Mononuclear cell (primary cell): ENCODE measurements around the gene TCEAL4. TPM values are rescaled to one million over a fixed set of nuclear protein-coding genes. Genes with fewer than 3 reads are reported as not detected.

Experiments
- H3K27me3 ChIP-seq: 2 replicates; pipeline ENCODE4 v1.6.0; 2011; ENCODE audit warnings: low read length, control low read depth; ENCODE audit not compliant: insufficient read depth
- H3K4me1 ChIP-seq: 2 replicates; pipeline ENCODE4 v1.5.1; 2011; ENCODE audit warnings: mild to moderate bottlenecking, low read length, control low read depth; ENCODE audit not compliant: insufficient read depth
- H3K4me3 ChIP-seq: 2 replicates; pipeline ENCODE4 v1.5.1; 2011; ENCODE audit warnings: mild to moderate bottlenecking, low read length, moderate library complexity
- H3K9me3 ChIP-seq: 2 replicates; pipeline ENCODE4 v1.5.1; 2011; ENCODE audit warnings: low read depth, mild to moderate bottlenecking, control low read depth, low read length
- total RNA-seq: library from RNA; depleted of rRNA; stranded (reverse); fragments of >200 nt; gene quantifications from one replicate; pipeline ENCODE4 v1.2.3, GENCODE V29; 2012

TCEAL4 gene
- total RNA-seq = 3.7 TPM

DNA sequence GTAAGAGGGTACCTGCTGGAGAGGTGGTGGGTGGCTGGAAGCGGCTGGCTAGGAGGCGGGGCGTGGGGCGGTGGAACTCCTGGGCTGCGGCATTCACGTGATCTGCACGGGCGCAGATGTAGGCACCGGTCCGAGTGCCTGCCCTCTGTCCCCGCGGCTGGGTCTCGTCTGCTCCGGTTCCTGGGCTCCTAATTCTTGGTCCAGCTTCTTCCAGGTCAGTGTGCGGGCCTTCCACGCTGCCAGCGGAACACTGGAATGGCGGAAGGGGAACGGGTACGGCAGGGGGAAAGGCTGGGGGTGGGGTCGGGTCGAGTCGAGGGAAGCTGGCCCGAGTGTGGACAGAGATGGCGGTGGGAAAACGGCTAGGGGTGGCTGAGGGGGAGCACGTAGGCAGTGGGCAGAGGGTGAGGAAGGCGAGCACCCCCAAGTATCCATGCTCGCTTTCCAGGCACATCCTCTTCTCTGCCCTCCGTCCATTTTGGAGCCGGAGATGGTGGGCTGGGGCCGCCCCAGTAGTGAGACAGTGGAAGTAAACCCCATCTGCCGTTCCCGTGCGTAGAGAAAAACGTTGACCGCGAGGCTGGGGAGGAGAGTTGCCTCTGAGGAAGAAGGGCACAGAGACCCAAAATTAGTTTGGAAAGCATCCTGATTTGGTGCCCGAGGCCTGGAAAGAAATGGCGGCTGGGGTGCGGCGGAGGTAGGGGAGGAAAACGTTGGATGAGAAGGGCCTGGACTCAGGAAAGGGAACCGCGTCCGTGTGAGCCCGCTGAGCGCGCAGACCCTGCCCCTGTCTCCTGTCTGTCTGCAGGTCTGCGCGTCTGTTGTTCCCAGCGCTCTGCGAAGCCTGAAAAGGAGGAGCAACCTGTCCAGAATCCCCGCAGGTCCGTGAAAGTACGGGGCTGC, at the start of gene TCEAL4:
Gene TCEAL4 (plus strand): TSS at position 105 of the 903 bp plus-strand sequence. CDS start 1,161 bp downstream, outside the sequence.
- H3K4me1 ChIP-seq = no peaks in the 10 kb centered on the region
- peak within 1 kb of the TSS; percentile 46 for H3K4me3 ChIP-seq
- H3K9me3 ChIP-seq = no peaks in the 10 kb centered on the region
- H3K27me3 ChIP-seq = no peaks in the 10 kb centered on the region

DNA sequence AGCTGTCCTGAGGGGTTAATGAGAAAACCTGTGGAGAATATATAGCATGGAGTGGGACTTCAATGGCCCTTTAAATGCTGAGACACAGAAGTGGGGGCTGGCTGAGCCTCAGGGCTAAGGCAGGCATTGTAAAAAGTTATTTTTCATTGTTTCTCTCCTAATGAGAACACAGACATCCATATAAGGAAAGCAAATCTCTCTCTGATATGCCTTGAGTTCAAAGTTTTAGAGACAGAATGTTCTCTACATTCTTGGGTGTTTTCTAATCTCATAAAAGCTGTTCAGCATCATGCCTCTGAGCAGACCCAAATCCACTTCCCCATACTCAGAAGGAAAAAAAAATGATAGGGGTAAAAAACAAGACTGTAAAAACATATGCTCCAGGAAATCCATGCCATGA, 49.2 kb upstream of the TCEAL4 start:
- no peaks in the 10 kb centered on the region for H3K9me3 ChIP-seq
- no peaks in the 10 kb centered on the region for H3K27me3 ChIP-seq
- H3K4me1 ChIP-seq = peaks cover 3% of the 10 kb centered on the region
- H3K4me3 ChIP-seq = no peak overlapping the region

DNA sequence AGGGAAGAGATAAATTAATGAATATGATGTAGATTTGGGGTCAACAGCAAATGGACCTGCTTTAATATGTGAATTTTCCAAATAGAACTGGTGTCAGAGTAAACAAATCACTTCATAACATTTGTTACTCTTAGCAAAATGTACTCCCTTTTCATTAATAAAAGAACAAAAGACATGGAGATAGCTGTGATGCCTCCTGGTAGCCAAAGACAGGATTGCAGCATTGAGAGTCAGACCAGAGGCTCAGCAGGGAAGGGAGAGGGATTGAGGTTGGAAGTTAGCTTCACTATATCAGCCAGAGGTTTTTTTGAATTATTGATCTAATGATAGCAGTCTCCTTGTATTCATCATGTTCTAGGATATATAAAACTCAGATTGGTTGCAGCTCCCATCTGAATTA, 48.6 kb upstream of the TCEAL4 start:
- no peaks in the 10 kb centered on the region for H3K9me3 ChIP-seq
- H3K4me1 ChIP-seq = peaks cover 3% of the 10 kb centered on the region
- H3K27me3 ChIP-seq = no peaks in the 10 kb centered on the region
- H3K4me3 ChIP-seq = no peak overlapping the region

DNA sequence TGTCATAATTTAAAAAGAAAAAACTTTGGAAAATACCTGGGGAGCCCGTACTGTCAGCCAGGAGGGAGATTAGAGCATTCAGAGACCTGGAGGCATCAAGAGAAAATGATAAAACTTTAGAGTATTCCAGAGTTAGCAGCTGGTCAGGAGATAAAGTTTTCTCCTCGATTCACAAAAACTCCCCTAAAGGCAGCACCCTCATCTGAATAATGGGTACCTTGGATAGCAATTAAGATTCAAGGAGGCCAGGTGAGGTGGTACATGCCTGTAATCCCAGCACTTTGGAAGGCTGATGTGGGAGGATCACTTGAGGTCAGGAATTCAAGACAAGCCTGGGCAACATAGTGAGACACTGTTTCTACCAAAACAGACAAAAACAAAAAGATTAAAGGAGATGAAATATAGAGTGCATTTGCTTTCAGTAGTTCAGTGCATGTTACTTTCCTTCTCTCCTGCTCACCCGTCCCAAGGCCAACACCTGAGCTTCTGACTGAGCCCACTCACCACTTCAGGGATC, 47.4 kb upstream of the TCEAL4 start:
- H3K27me3 ChIP-seq = no peaks in the 10 kb centered on the region
- H3K4me1 ChIP-seq = peaks cover 3% of the 10 kb centered on the region
- no peaks in the 10 kb centered on the region for H3K9me3 ChIP-seq
- no peak overlapping the region for H3K4me3 ChIP-seq

DNA sequence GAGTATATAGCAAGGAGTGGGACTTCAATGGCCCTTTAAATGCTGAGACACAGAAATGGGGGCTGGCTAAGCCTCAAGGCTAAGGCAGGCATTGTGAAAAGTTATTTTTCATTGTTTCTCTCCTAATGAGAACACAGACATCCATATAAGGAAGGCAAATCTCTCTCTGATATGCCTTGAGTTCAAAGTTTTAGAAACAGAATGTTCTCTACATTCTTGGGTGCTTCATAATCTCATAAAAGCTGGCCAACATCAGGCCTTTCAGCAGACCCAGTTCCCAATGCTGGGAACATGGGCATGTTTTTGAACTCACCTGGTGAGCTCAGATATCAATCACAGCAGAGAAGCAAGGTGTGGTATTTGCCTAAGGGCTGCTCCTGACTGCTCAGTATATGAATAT, 46.6 kb upstream of the TCEAL4 start:
- H3K27me3 ChIP-seq = no peaks in the 10 kb centered on the region
- no peak overlapping the region for H3K4me3 ChIP-seq
- peaks cover 2% of the 10 kb centered on the region for H3K4me1 ChIP-seq
- H3K9me3 ChIP-seq = no peaks in the 10 kb centered on the region

DNA sequence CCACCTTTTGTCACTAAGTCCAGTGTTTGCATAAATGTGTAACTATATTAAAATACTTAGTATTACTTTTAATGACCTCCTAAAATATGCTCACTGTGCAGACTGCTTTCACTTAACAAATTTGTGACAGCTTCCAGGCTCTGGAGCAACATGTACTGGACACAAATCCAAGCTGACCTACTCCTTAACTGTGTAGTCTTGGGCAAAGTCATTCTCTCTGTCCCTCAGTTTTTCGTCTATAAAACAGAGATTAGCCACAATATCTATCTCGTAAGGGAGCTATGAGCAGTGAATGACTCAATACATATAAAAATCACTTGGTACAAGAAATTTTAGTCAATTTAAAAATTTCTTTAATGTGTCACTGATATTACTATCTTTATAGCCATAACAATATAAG, 45.6 kb upstream of the TCEAL4 start:
- no peaks in the 10 kb centered on the region for H3K4me1 ChIP-seq
- no peaks in the 10 kb centered on the region for H3K9me3 ChIP-seq
- H3K27me3 ChIP-seq = no peaks in the 10 kb centered on the region
- H3K4me3 ChIP-seq = no peak overlapping the region

DNA sequence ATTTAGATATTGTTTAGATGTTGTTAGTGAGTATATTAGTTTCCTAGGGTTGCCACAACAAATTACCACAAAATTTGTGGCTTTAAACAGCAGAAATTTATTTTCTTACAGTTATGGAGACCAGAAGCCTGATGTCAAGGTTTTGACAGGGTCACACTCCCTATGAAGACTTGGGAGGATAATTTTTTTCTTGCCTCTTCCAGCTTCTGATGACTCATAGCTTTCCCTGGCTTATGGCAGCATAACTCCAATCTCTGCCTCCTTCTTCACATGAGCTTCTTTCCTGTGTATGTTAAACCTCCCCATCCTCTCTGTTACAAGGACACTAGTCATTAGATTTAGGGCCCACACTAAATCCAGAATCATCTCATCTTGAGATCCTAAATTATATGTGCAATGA, 45.2 kb upstream of the TCEAL4 start:
- Histone ChIP-seq H3K4me3 (no peak overlapping the region), H3K9me3 (no peaks in the 10 kb centered on the region), H3K4me1 (no peaks in the 10 kb centered on the region), H3K27me3 (no peaks in the 10 kb centered on the region)

DNA sequence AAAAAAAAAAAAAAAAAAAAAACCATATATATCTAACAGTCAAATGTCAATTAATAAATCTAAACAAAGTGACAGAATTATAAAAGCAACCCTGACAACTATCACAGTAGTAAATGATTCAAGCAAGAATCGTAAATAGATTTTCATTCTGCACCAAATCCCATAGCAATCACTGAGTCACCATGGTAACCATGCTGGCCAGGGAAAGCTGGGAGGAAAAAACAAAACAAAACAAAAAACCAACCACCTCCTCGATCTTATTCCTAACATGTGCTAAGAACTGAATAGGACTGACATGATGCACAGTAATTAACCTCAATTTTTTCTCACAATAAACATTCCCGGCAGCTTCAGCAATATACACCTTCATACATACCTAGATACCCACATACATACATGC, 35.4 kb upstream of the TCEAL4 start:
- Histone ChIP-seq H3K4me1 (peaks cover under 1% of the 10 kb centered on the region), H3K9me3 (no peaks in the 10 kb centered on the region)

DNA sequence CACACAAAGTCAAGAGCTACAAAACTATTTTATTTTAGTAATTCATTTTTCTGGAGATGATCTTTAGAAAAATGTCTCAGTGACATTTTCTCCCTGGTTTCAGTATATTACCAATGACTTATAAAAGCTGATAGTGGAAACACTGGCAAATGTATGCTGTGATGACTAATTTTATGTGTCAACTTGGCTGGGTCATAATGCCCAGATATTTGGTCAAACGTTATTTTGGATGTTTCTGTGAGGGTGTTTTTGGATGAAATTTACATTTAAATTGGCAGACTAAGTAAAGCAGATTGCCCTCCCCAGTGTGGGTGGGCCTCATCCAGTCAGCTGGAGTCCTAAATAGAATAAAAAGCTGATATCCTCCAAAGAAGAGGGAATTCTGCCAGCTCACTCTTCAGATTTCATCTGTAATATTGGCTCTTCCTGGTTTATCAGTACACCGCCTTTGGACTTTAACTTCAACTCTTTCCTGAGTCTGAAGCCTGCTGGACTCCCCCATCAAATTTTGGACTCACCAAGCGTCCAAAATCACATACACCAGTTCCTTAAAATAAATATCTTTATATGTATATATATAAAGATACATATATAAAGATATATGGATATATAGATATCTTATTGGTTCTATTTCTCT, 34.8 kb upstream of the TCEAL4 start:
- peaks cover 4% of the 10 kb centered on the region for H3K4me1 ChIP-seq
- H3K4me3 ChIP-seq = no peak overlapping the region
- no peaks in the 10 kb centered on the region for H3K9me3 ChIP-seq
- H3K27me3 ChIP-seq = no peaks in the 10 kb centered on the region

More for the DNA sequence above, 35.4 kb upstream of the TCEAL4 start:
- Histone ChIP-seq H3K27me3 (no peaks in the 10 kb centered on the region), H3K4me3 (no peak overlapping the region)

DNA sequence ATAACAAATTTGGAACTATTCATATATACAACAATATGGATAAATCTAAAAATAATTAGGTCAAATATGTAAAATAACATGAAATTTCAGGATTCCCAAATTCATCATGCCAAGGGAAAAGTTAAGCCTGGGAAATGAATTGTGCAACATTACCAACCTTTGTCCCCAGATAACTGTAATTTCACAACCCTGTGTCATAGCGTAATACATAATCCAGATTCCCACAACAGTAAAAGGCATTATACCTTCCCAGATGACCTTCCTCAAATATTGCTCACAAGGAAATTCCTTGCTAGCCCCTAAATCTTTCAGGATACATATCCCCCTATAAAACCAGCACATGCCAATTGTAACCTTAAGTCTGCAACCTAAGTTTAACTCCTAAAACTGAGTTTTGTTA, 33.1 kb upstream of the TCEAL4 start:
- Histone ChIP-seq H3K4me1 (peaks cover 4% of the 10 kb centered on the region), H3K27me3 (no peaks in the 10 kb centered on the region), H3K4me3 (no peak overlapping the region), H3K9me3 (no peaks in the 10 kb centered on the region)

DNA sequence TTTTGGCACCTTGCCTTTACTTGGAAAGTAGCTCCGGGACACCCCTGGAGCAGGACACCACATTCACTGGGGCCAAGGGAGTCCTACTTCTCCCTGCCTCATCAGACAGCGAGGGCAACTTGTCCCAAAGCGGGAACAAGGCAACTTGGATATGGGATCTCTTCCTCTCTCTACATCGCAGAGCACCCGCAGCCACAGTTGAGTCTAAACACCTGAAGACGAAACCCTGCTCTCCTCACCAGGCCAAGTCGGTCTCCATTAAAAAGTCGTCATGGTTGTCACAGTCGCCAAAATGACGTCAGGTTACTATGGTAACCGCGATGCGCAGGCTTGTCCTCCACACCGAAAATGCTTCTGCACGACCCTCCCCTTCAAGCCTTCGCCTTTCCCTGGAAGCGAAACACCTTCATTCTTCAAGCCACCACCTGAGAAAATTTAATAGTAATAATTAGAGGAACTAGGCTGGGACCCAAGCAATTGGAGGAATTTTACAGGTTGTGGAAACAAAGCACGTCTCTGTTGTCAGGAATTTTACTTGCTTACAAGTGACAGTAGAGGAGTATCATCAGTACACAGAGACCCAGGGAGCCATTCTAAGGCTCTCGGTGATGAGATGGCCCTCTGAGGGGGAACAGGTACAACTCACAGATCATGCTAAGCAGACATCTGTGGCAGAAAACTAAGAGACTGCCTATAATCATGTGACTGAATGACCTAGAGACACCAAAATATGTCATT, 30.5 kb upstream of the TCEAL4 start:
- H3K9me3 ChIP-seq = no peaks in the 10 kb centered on the region
- H3K4me3 ChIP-seq = peak overlapping the region; percentile 31
- H3K27me3 ChIP-seq = no peaks in the 10 kb centered on the region
- H3K4me1 ChIP-seq = peaks cover 4% of the 10 kb centered on the region

DNA sequence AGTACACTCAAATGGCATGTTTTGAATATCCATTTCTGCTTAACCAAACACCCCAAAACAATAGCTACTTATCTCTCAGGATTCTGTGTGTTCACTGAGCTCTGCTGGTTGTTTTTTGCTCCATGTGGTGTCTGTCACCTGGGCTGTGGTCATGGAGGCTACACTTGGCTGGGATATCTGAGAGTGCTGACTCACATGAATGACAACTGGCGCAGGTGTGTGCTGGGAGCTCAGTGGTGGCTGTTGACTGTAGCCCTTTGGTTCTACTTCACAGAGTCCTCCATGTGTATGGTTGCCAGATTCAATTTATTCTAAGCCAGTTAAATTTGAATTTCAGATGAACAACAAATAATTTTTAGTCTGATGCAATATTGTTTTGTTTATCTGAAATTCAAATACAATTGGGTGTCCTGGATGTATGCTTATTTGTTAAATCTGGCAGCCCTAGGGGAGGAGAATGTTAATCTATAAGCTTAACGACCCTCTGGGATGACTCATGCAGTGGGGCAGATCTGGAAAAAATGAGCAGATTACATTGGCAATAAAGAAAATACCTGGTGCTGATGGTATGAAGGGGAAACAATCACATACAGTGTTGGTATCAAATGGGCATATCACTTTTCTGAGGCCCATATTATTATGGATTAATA, 28.2 kb upstream of the TCEAL4 start:
- no peak overlapping the region for H3K4me3 ChIP-seq
- H3K9me3 ChIP-seq = no peaks in the 10 kb centered on the region
- peaks cover 4% of the 10 kb centered on the region for H3K4me1 ChIP-seq
- no peaks in the 10 kb centered on the region for H3K27me3 ChIP-seq

DNA sequence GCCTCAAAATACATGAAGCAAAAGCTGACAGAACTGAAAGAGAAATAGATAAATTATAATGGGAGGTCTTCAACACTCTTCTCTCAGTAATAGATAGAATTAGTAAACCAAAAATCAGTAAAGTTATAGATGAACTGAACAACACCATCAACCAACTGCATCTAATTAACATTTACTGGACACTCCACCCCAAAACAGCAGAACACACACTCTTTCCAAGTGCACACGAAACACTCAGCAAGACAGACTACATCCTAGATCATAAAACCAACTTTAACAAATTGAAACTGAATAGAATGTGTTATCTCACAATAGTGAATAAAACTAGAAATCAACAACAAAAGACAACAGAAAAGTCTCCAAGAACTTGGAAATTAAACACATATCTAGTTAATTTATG, 25.1 kb upstream of the TCEAL4 start:
- H3K27me3 ChIP-seq = no peaks in the 10 kb centered on the region
- H3K4me3 ChIP-seq = no peak overlapping the region
- H3K4me1 ChIP-seq = no peaks in the 10 kb centered on the region
- no peaks in the 10 kb centered on the region for H3K9me3 ChIP-seq

DNA sequence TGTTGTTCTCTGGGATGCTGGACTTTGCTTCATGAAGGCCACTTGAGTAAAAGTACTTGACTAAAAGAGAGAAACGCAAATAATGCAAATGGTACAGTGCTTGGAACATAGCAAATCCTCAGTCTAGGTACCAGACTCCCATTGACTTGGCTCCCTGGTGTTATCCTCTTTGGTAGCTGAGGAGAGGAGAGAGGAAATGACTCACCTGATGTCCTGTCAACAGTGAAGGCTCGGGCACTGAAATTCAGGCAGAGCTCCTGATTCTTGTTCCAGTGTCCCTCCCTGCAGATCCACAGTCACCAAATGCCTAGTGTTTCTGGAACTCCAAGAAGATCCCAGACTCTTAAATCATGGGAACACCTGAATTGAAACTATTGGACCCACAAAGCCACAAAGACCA, 22.5 kb upstream of the TCEAL4 start:
- no peak overlapping the region for H3K4me3 ChIP-seq
- no peaks in the 10 kb centered on the region for H3K27me3 ChIP-seq
- no peaks in the 10 kb centered on the region for H3K4me1 ChIP-seq
- no peaks in the 10 kb centered on the region for H3K9me3 ChIP-seq

DNA sequence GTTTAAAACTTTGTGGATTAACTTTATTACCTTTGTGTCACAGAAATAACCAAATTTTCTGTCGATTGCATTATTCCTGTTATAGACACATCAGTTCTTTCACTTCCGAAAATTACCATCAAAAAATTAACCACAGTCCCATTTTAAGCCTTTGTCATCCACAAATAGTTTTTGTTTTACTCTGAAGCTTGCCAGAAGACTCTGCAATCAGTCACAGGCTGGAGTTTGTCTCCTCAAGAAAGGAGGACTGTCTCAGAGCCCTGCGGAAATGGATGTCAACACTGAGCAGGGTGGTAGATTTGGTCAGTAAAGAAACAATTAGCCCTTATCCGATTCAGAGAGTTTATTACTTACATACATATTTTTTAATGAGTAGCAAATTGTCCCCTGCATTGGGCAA, 20.1 kb upstream of the TCEAL4 start:
- Histone ChIP-seq H3K4me3 (no peak overlapping the region), H3K9me3 (no peaks in the 10 kb centered on the region), H3K27me3 (no peaks in the 10 kb centered on the region), H3K4me1 (no peaks in the 10 kb centered on the region)
